ENCODE measurements around the gene YAF2. TPM values are rescaled to one million over a fixed set of nuclear protein-coding genes. Genes with fewer than 3 reads are reported as not detected.

Gene YAF2, protein sequence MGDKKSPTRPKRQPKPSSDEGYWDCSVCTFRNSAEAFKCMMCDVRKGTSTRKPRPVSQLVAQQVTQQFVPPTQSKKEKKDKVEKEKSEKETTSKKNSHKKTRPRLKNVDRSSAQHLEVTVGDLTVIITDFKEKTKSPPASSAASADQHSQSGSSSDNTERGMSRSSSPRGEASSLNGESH
- 20.5 to 29.4 TPM (median 25.8 TPM) in 5 replicates for total RNA-seq (2022; extraction: Qiagen RNA extraction; ENCODE audit: low read depth)

DNA sequence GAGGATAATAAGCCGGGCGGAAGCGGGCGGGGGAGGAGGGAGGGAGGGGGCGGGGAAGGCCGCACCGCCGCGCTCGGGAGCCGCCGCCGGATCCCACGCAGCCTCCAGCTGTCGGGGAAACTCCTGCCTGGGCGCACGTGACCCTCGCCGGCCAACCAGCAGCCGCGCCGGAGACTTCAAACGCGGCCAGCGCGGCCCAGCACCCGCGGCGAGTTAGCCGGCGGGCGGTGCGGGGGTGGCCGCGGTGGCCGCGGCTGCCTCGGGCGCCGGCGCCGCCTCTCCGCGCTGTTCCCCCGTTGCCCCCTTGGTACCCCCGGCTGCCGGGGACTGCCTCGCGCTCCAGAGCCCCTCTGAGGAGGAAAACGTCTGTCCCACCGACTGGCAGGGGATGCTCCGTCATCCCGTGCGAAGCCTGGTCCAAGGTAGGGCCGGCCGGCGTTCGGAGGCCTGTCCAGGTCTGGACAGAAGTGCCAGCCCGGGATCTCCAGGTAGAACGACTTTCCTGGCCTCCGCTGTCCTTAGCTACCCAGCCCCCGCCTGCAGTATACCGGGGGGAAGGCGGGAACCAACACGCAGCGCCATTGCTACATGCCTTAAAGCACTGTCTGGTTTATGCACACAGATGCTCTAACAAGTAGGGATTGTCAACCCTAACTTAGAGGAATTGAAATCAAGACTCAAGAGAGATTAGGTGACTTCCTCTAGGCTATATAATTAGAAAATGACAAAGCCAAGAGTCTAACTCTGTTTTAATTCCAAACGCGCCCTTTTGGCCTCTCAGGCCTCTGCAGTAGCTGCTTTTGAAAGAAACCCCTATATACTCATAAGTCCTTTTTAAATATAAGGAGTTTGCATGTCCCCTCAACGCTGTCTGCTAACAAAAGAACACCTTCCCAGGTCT lies at the start of gene YAF2:
TSS of gene YAF2 (minus strand) at position 9 of the 901 bp plus-strand sequence. CDS start 68 bp downstream, outside the sequence.

DNA sequence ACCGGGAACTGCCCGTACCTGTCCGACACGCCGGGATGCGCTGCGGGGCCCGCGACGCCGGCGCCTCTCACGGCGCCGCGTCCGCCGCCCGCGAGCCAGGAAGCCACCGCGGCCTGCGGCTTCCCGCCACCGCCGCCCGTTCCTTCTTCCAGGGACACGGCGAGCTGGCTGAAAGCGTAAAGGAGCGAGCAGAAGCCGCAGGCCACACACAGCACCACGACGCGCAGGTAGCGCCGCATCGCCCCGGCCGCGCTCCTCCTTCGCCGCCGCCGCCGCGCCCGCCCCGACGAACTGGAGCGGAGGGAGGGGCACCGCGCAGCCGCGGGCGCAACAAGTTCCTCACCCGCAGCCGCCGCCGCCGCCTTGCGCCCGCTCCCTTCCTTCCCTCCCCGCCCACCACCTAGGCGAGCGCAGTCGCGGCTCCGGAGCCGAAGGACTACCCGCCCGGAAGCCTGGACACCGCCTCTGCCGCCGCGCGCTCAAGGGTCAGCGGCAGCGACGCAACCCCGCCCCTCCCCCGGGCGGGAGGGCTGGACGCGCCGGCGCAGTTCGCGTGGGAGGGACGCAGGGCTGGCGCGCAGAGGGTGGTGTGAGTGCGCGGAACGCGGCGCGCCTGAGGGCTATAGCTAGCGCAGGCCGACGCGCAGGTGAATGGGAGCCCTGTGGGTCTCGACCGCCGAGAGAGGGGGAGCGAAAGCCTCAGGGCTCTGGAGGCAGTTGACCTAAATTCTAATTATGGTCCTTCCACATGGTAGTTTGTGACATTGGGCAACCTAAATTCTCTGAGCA lies 93.4 kb downstream of the YAF2 start, which contains the start of gene GXYLT1:
TSS of gene GXYLT1 (minus strand) at position 467 of the 789 bp plus-strand sequence. CDS start at position 239, 228 bp downstream.

Other genes with a start within 250 kb of the YAF2 start
- gene GXYLT1, start 93.4 kb downstream of the YAF2 start, total RNA-seq (2022; extraction: Qiagen RNA extraction; ENCODE audit: low read depth), result 4.6 to 16.1 TPM (median 14.6 TPM) in 5 replicates
- gene ZCRB1, start 87.8 kb upstream of the YAF2 start, total RNA-seq (2022; extraction: Qiagen RNA extraction; ENCODE audit: low read depth), result 59.4 to 68.9 TPM (median 61.8 TPM) in 5 replicates
- gene PPHLN1, start 87.9 kb upstream of the YAF2 start, total RNA-seq (2022; extraction: Qiagen RNA extraction; ENCODE audit: low read depth), result 52.4 to 81.1 TPM (median 56.4 TPM) in 5 replicates